Amygdala (tissue), 56 donors: ENCODE data around the gene MPG.
A peak's percentile ranks its signal among the peaks of the same experiment; 100 is the strongest.

ENCODE experiments used
- DNase-seq, 56 donors: peaks; one replicate each; lab custom pipeline; 2025; lab: John Stamatoyannopoulos, UW

MPG gene

DNA sequence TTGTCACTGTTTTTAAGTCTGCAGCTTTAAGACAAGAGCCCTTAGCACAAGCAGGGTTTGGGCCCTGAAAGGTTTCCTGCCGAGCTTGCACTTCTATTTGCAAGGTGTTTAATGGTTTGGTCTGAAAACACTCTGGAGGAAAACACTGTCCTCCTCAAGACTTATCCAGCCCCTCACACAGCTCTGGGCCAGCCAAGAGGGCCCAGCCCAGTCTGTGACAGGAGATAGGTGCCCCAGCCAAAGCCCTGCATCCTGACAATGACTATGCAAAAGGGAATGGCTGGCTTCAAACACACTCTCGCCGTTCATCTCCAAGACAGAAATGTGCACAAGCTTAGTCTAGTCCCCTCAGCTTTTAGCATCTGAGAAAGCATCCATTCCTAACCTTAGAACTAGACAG, 26.9 kb downstream of the MPG start:
- no peak for DNase-seq

GRCh38 chr16:105521-105920, 27.5 kb downstream of the MPG start:
- no peak for DNase-seq

DNA sequence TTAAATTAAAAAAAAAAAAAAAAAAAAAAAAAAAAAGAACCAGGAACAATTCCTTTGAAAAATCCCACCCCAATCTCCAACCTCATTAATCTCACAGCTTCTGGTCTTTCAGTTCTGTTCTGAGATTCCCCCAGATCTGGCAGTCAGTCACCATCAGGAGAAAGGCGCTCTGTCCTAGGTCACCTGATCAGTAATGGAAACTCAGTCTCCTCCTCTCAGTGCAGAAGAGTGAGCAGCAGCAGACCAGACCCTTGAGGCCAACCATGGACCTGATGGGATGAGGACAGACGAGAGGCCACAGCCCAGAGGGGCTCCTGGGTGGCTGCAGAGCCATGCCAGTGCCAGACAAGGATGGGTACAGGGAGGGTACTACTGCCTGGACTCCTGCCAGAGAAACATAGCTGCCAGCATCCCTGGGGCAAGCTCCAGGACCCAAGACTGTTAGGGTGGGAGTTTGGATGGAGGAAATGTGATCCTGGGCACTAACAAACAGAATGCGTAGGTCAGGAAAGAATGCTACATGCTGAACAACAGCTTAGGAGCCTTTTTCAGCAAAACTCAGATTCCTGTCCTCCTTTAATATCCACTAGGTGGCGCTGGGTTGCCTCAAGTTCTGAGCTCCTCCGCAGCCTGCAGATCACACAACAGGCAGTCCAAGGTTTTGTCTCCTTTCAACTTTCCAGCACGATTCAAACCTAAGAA, 28.7 kb downstream of the MPG start:
- peak in 36 of 56 donors; percentile 12 to 79 (median 42) for DNase-seq

DNA sequence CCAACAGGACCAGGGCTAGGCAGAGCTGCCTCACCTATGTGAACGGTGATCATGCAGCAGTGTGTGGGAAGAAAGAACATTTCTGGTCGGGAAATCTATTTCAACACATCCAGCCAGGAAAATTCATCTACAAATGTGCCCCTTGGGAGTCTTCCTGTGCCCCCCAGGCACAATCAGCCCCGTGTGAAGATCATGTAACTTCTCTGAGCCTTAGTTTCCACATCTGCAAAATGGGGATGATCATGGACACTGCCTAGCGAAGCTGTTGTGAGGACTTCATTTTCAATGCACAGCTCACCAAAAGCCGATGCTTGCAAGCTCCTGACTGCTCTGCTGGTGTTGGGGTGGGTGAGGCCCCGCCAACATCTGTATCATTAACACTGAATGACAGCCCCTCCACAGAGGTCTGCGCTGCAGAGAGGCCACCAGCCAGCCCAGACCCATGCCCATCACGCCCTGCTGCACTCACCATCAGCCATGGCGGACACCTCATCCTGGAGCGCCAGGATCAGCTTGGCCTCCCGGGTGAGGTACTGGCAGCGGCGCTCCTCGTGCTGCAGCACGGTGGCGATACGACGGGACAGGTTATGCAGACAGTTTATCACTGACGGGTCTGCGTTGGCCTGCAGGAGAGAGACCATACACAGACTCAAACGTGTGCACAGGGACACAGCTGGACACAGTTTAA, 34.3 kb downstream of the MPG start:
- DNase-seq = no peak

DNA sequence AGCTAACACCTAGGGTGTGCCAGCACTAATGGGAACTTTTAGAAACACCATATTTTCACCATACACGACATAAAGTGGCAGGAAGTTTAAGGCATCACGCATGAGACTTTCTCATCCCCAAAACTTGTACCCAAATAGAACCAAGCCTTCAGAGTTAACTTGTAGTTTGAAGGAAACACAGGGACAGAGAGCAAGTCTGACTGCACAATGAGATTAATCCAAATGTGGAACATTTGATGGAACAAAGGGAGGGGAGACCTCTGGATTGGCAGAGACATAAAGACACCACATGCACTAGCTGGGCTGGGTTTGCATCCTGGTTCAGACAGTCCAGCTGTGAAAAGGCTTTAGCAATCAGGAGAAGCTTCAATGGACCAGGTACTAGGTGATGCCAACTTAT, 36.3 kb downstream of the MPG start:
- DNase-seq = no peak

DNA sequence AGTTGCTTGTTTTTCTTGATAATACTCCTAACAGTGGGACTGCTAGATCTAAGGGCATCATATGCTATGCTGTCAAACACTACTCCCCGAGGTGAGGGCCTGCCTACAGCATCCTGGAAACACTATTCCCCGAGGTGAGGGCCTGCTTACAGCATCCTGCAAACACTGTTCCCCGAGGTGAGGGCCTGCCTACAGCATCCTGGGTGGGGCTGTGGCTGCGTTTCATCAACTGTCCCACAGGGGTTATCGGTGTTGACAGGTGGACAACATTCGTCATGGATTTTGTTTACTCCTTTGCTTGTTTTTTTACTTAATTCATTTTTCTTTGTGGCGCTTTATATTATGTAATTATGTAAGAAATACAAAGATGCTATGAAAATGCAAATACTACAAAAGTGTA, 38.0 kb downstream of the MPG start:
- no peak for DNase-seq

DNA sequence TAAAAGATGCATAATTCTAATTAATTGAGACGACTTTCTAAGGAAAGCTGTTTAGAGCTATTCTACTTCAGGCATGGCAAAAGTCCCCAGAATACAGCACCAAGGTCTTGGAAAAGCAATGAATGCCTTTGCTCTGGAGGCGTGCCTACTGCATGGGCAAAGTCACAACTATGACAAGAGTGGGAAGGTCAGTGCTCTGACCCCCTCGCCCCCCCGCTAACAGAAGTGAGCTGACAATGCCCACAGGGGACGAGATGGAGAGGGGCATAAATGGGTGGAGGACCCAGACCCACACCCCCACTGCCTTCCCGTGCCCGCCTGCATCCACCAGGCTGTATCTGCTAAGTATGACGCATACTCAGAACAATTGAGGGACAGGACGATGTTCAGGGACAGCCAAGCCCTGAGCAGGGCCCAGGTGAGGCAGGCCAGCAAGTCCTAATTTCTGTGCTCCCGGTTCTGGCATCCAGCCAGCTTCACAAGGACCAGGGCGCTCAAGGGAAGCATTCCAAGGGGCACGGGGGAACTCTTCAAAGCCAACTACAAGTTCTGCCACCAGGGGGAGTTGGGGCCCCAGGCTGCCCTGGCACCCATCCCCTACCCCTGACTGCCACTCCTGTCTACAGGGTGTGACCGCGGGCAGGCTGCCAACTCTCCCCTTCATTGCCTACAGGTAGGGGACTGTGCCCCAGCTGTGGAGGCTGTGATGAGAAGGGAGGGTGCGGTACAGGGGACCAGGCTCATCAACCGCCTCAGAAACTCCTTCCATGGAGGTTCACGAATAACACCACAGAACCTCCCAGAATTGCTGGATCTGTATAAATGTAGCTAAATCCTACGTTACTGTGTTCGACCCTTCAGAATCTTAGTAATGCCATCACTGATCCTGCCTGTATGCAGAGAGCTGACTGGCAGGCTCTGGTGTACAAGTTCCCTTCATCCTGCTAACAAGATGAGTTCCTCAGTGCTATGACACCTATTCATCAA, 39.6 kb downstream of the MPG start:
- DNase-seq = peak in 14 of 56 donors; percentile 5 to 69 (median 24)

- no peak for DNase-seq
These were observed 40.8 kb downstream of the MPG start for GRCh38 chr16:118857-119256.

DNA sequence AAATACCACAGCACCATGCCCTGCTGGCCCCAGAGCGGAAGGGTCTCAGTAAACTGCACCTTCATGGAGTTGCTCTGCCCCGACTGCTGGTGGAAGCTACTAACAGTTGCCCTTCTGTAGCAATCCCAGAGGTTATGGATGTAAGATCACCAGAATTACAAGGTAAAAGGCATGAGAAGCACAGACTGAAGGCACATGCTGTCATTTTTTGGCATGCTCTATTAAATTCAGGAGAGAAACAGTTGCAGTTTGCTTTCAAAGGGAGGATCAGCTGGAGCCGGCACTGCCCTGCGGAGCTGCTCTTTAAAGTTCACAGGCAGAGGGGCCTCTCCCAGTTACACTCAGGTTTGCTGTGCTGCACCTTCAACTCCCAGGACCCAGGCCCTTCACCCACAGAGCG, 41.3 kb downstream of the MPG start:
- no peak for DNase-seq

- no peak for DNase-seq
These were observed 41.9 kb downstream of the MPG start for GRCh38 chr16:119835-120491.

GRCh38 chr16:120756-121155, 42.7 kb downstream of the MPG start:
- DNase-seq = no peak

DNA sequence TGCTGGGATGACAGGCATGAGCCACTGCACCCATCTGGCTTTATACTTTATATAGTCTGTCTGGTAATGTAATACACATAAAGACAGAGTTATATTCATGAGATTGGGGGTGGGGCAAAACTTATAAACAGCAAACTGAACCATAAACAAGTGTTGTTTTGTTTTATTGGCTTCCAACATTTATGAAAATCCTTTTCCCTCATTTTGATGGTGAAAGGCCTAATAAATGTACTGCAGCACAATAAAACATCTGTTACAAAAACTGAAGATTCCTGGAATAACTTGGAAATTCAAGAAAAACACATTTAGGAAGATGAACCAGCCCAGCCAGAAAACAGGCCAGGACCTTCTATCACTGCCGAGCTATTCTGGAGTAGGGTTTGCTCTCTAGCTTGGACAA, 44.3 kb downstream of the MPG start:
- no peak for DNase-seq

DNA sequence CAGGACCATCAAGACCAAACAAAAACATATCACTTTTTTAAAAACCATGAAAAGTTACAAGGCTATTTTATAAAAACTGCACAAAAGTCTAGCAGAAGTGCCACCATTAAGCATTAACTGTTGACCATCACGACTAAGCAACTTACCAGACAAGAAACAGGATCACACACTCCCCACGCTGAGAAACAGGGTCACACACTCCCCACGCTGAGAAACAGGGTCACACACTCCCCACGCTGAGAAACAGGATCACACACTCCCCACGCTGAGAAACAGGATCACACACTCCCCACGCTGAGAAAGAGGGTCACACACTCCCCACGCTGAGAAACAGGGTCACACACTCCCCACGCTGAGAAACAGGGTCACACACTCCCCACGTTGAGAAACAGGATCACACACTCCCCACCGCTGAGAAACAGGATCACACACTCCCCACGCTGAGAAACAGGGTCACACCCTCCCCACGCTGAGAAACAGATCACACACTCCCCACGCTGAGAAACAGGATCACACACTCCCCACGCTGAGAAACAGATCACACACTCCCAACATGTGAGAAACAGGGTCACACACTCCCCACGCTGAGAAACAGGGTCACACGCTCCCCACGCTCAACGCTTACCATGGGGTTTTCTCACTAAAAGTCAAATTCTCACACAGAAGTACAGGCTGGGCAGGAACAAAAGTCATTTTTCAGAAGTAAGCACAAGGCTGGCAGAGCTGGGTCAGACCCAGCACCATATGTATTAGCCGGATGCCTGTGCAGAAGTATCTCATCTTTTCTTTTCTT, 45.7 kb downstream of the MPG start:
- peak in 2 of 56 donors; percentile 3 to 5 for DNase-seq

GRCh38 chr16:125011-125410, 47.0 kb downstream of the MPG start:
- no peak for DNase-seq

DNA sequence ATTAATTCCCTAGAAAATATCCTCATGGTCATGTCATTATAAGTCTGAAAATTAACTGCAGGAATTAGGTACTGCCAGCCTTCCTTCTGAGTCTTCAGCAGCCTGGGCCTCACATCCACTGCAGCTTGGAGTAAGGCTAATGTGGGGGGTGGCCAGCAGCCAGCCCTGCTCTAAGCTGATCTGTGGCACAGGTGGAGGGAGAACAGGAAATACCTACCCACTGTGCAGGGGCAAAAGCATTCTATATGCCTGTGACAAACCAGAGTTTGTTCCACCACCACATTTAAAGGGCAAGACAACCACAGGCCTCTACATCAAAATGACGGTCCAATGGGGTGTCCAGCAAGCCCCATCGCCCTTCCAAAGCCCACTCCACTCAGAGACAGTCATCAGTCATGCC, 51.0 kb downstream of the MPG start:
- no peak for DNase-seq

- DNase-seq = no peak
These were observed 52.6 kb downstream of the MPG start for GRCh38 chr16:130533-131173.

- DNase-seq = no peak
These were observed 54.1 kb downstream of the MPG start for GRCh38 chr16:132120-132519.

GRCh38 chr16:133716-134115, 55.7 kb downstream of the MPG start:
- DNase-seq = no peak
